ENCODE results near the gene FAT1. TPM values are rescaled to one million over a fixed set of nuclear protein-coding genes. Genes with fewer than 3 reads are reported as not detected.

FAT1 gene
- total RNA-seq, 4 donors from 2014 or later, result 56.4 to 79.9 (median 67.7) TPM

DNA sequence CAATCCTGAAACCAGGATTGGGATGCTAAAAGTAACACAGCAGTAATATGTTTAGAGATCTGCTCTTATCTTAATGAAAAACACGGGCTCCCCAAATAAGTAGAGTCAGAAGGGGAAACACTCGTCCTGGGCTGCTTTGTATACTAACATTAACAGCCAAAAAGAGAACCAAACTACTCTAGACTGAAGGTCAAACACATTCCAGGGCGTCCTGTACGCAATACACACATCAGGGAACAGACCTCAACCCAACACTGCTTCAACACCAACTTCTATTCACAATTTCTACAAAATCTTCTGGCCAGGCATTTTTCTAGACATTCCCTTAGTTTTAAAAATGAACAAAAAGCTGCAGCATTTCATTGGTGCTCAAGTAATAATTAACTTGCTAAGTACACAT, 21.4 kb downstream of the FAT1 start:
- TF ChIP-seq, protein P1, sequence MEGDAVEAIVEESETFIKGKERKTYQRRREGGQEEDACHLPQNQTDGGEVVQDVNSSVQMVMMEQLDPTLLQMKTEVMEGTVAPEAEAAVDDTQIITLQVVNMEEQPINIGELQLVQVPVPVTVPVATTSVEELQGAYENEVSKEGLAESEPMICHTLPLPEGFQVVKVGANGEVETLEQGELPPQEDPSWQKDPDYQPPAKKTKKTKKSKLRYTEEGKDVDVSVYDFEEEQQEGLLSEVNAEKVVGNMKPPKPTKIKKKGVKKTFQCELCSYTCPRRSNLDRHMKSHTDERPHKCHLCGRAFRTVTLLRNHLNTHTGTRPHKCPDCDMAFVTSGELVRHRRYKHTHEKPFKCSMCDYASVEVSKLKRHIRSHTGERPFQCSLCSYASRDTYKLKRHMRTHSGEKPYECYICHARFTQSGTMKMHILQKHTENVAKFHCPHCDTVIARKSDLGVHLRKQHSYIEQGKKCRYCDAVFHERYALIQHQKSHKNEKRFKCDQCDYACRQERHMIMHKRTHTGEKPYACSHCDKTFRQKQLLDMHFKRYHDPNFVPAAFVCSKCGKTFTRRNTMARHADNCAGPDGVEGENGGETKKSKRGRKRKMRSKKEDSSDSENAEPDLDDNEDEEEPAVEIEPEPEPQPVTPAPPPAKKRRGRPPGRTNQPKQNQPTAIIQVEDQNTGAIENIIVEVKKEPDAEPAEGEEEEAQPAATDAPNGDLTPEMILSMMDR (IDR thresholded peaks at IDR 0.05; ENCODE audit: low read depth), result no peak

DNA sequence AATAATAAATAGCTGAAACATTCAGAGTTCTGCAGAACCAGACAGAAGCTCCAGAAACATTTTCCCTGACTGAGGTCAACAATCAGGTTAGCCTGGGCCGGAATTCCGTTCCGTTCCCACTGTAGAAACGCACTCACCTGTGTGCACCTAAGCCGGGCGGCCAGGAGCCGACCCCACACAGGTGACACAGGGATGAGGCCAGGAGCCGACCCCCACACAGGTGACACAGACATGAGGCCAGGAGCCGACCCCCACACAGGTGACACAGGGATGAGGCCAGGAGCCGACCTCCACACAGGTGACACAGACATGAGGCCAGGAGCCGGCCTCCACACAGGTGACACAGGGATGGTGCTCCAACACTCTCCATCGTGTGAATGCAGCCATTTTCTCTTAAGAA, 21.9 kb downstream of the FAT1 start:
- TF ChIP-seq, protein P1 (IDR thresholded peaks at IDR 0.05; ENCODE audit: low read depth), result no peak

DNA sequence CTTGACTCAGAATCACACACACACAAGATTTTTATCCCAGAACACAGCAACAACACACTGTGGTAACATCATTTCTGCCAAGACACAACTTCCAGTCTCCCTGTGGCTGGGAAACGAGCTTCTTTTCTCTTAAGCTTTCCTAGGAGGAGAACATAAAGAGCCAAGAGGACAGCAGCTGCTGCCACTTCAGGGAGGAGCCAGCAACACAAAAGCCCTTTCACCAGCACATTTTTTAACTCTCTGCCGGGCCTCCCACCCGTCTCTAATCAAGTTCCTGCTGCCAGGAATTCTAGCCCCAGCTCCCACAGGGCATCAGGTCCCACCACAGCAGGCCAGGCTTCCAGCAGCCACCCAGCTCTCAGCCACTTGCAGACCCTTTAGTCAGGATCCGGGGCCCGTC, 22.4 kb downstream of the FAT1 start:
- TF ChIP-seq, protein P1 (IDR thresholded peaks at IDR 0.05; ENCODE audit: low read depth), result no peak

DNA sequence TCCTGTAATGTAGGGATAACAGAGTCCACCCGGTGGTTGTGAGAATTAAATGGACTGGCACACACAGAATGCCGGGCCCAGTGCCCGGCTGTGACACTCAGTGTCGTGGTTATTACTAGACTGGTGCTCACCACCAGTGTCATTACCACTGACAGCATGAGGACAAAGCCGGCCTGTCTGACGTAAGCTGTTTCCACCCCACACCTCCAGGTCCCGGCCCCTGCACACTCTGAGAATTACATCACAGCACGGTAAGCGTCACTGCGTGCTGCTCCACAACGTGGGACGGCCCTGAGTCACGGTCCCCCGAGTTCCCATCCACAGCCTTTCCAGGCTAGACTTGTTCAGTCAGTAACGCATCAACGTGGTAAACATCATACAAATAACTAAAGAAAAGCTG, 22.9 kb downstream of the FAT1 start:
- TF ChIP-seq, protein P1 (IDR thresholded peaks at IDR 0.05; ENCODE audit: low read depth), result no peak

DNA sequence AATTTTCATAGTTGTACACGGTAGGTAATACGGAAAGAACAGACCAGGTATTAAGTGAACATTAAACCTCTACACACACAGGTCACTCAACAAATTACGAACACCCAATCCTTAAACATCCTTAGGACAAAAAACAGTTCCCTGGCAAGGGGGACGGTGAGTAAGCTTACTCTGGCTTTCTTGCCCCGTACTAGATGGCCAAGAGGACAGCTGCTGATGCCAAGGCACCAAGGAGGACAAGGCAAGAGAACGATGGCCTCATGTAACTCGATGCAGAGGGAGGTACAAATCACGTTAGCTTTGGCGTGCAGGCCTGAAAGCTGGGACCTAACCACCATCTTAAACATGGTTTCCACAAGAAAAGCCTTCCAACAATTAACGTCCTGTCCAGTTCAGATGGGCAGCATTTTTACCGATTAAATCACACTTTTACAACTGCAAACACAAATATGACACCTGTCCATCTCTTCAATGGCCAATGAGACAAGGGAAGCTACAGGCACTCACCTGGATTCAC, 23.7 kb downstream of the FAT1 start:
- TF ChIP-seq, protein P1 (IDR thresholded peaks at IDR 0.05; ENCODE audit: low read depth), result no peak

DNA sequence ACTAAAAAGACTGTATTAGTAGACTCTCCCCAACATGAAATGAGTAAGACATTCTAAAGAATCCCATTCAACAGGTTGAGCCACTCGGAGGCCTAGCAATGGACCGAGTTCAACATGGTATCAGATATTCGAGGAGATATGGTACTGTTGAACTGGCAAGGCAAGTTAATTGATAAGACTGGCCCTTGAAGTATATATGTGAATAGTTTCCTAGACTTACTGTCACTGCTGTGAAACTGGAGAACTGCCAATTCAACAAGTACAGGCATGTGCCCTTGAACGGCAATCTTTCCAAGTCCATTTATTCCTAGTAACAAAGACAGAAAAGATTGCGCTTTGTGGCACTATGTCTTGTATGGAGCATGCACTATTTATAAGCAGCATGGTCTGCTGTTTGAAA, 24.4 kb downstream of the FAT1 start:
- TF ChIP-seq, protein P1 (IDR thresholded peaks at IDR 0.05; ENCODE audit: low read depth), result no peak

DNA sequence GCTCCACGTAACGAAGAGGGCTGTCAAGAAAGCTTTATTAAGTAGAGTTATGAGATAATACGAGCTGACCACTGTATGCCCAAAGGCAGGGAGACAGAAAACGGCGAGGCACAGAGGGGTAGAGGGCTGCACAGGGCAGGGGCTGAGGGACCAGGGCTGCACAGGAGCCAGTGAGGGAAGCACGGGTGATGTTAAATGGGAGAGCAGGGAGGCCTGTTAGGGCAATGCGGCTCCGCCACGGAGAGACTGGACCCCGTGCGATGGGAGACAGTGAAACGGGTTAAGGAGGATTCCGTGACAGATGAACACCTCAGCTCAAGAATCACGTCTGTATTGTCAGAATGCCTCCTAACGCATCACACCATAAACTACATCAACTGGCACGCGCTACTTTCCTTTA, 25.1 kb downstream of the FAT1 start:
- TF ChIP-seq, protein P1 (IDR thresholded peaks at IDR 0.05; ENCODE audit: low read depth), result no peak

Measured in subcutaneous adipose tissue (tissue), 4 donors.